Measurements from ENCODE around the gene CPS1. TPM values are rescaled to one million over a fixed set of nuclear protein-coding genes. Genes with fewer than 3 reads are reported as not detected.

CPS1 gene
- total RNA-seq, 6 experiments from 2014 or later: 1,066 to 2,150 (median 1,343) TPM

DNA sequence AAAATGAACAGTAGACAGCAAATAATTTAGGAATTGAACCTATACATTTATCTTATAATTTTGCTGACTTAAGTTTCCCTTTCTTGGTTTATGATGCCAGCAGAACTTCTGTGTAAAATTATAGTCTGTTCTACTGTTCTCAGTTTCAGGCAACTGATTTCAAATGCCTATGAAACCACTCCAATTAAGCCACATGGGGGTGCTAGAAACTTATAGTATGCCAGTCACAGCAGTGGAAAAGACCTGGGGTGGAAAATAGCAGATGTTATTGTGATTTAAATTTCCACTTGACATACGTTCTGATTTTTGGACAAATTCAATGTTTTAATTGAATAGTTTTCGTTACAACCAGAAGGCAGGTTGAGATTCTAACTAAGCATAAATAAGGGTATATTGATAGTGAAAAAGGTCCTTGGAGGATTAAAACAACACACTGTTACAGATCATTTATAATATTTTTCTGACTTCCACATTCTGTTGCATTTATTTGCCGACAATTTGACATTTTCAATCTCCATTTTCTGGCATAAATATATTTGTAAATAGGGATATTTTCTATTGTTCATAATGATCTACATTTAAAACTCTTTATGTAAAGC lies 61.4 kb downstream of the CPS1 start:
- no peak for DNase-seq
- H3K4me3 ChIP-seq: no peak overlapping the region
- WGBS (ENCODE audit: insufficient coverage, low coverage, low lambda C conversion rate, missing lambda C conversion rate): 42% methylated on average over 3 of the region's 3 CpGs
- TF ChIP-seq POLR2A (IDR thresholded peaks at IDR 0.05): no peak
- TF ChIP-seq, protein P1, sequence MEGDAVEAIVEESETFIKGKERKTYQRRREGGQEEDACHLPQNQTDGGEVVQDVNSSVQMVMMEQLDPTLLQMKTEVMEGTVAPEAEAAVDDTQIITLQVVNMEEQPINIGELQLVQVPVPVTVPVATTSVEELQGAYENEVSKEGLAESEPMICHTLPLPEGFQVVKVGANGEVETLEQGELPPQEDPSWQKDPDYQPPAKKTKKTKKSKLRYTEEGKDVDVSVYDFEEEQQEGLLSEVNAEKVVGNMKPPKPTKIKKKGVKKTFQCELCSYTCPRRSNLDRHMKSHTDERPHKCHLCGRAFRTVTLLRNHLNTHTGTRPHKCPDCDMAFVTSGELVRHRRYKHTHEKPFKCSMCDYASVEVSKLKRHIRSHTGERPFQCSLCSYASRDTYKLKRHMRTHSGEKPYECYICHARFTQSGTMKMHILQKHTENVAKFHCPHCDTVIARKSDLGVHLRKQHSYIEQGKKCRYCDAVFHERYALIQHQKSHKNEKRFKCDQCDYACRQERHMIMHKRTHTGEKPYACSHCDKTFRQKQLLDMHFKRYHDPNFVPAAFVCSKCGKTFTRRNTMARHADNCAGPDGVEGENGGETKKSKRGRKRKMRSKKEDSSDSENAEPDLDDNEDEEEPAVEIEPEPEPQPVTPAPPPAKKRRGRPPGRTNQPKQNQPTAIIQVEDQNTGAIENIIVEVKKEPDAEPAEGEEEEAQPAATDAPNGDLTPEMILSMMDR (IDR thresholded peaks at IDR 0.05): peak; percentile 27 to 52 (median 46)
- H3K27ac ChIP-seq: peak overlapping the region in 1 of 3 donors; percentile 5
- intact Hi-C loops (cut with DNase I): no loop called here
- peaks cover 0 to 79% (median 15%) of the 10 kb centered on the region in 4 donors for H3K36me3 ChIP-seq
- peaks cover 0 to 27% (median 3%) of the 10 kb centered on the region in 4 donors for H3K4me1 ChIP-seq
- no peaks in the 10 kb centered on the region for H3K9me3 ChIP-seq
- no peaks in the 10 kb centered on the region for H3K27me3 ChIP-seq
- ATAC-seq: peak in 2 of 4 donors; percentile 51 to 55

DNA sequence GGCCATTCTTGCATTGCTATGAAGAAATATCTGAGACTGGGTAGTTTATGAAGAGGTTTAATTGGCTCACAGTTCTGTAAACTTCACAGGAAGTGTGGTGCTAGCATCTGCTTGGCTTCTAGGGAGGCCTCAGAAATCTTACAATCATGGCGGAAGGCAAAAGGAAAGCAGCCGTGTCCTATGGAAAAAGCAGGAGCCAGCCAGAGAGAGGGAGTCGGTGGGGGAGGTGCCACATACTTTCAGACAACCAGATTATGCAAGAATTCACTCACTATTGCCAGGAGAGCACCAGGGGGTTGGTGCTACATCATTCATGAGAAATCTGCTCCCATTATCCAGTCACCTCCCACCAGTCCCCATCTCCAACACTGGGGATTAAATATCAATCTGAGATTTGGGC lies 64.1 kb downstream of the CPS1 start:
- peak; percentile 45 to 63 (median 50) for ATAC-seq
- H3K9me3 ChIP-seq: no peaks in the 10 kb centered on the region

DNA sequence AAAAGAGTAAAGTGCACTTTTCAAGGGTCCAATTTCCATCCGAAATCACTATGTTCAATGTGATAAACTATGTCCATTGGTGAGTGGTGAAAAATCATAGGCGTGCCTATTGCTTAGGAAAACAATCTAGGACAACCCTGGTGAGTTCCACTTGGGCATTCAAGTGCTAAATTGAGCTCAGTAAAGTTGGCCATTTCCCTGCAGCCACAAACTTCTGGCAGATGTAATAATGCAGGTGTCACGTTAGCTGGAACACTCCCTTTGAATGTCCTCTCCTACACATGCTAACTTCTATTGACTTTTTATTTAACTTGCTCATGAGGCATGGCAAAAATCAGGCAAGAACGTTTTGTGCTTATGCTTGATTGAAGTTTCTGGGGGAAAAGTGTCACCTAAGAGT lies 67.1 kb downstream of the CPS1 start:
- Histone ChIP-seq H3K27me3 (no peaks in the 10 kb centered on the region), H3K36me3 (peaks cover 0 to 72% (median 9%) of the 10 kb centered on the region in 4 donors), H3K27ac (no peak overlapping the region), H3K4me3 (no peak overlapping the region), H3K9me3 (no peaks in the 10 kb centered on the region), H3K4me1 (peaks cover 0 to 5% (median 0%) of the 10 kb centered on the region in 4 donors)
- intact Hi-C loops (cut with DNase I): no loop called here
- TF ChIP-seq, protein P1 (IDR thresholded peaks at IDR 0.05): no peak
- no peak for TF ChIP-seq POLR2A (IDR thresholded peaks at IDR 0.05)
- WGBS (ENCODE audit: insufficient coverage, low coverage, low lambda C conversion rate, missing lambda C conversion rate): 43% methylated on average over 4 of the region's 4 CpGs
- DNase-seq: no peak
- peak in 2 of 4 donors; percentile 2 to 16 for ATAC-seq

More for the DNA sequence above, 64.1 kb downstream of the CPS1 start:
- peaks cover 0 to 78% (median 9%) of the 10 kb centered on the region in 4 donors for H3K36me3 ChIP-seq
- TF ChIP-seq, protein P1 (IDR thresholded peaks at IDR 0.05): no peak
- peak; percentile 31 for TF ChIP-seq POLR2A (IDR thresholded peaks at IDR 0.05)
- no peak overlapping the region for H3K4me3 ChIP-seq
- intact Hi-C loops (cut with DNase I): no loop called here
- WGBS (ENCODE audit: insufficient coverage, low coverage, low lambda C conversion rate, missing lambda C conversion rate): 53% methylated on average over 3 of the region's 3 CpGs
- no peaks in the 10 kb centered on the region for H3K27me3 ChIP-seq
- peak in 1 of 3 donors; percentile 65 for DNase-seq
- peak overlapping the region in 1 of 3 donors; percentile 10 for H3K27ac ChIP-seq
- H3K4me1 ChIP-seq: peaks cover 0 to 27% (median under 1%) of the 10 kb centered on the region in 4 donors

DNA sequence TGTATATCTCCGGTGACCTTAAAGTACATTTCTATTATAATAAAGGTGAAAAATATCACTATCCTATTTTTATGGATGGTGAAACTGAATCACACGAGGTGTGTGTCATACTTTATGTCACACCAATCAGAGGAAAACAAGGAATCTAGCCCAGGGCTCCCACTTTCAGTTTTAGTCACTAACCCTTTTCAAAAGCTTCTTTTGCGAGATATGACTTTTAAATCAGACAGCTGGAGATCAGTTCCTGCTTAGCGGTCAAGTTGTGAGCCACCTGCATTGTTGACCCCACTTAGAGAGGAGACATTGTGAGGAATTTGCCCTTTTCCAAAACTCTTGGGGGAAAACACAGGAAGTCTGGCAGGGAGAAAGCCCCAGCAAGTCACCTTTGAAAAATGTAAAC lies 70.5 kb downstream of the CPS1 start:
- Histone ChIP-seq H3K4me3 (no peak overlapping the region), H3K4me1 (no peaks in the 10 kb centered on the region), H3K9me3 (no peaks in the 10 kb centered on the region), H3K36me3 (peaks cover 0 to 51% (median 5%) of the 10 kb centered on the region in 4 donors), H3K27ac (no peak overlapping the region), H3K27me3 (no peaks in the 10 kb centered on the region)
- ATAC-seq (no peak), DNase-seq (no peak)
- 70% methylated on average over 4 of the region's 4 CpGs for WGBS (ENCODE audit: insufficient coverage, low coverage, low lambda C conversion rate, missing lambda C conversion rate)
- TF ChIP-seq POLR2A (IDR thresholded peaks at IDR 0.05): no peak
- TF ChIP-seq, protein P1 (IDR thresholded peaks at IDR 0.05): no peak
- intact Hi-C loops (cut with DNase I): no loop called here
